Muscle layer of duodenum (tissue), 2 donors: Measurements from ENCODE around the gene PLA2G12B.
"Not testable (repeated sequence)": the region's sequence is repeated elsewhere in the genome, so short reads cannot be mapped to it uniquely, and the experiment has no call there.

Source experiments
- H3K27ac ChIP-seq: one replicate; pipeline ENCODE4 v1.7.0; 2013; ENCODE audit warnings: mild to moderate bottlenecking, low read length
- H3K27me3 ChIP-seq: one replicate; pipeline ENCODE4 v1.7.0; 2013; ENCODE audit warnings: low read depth, mild to moderate bottlenecking, control low read depth, low read length
- H3K36me3 ChIP-seq, 2 donors: one replicate each; pipeline ENCODE4 v1.7.0; 2013; ENCODE audit warnings: low read length in 2 of 2, control low read depth in 1 of 2, mild to moderate bottlenecking in 1 of 2; ENCODE audit not compliant: insufficient read depth in 2 of 2, control insufficient read depth in 1 of 2
- H3K4me1 ChIP-seq, 2 donors: one replicate each; pipeline ENCODE4 v1.7.0; 2013; ENCODE audit warnings: low read length in 2 of 2, mild to moderate bottlenecking in 2 of 2, control low read depth in 1 of 2, moderate library complexity in 1 of 2; ENCODE audit not compliant: insufficient read depth in 2 of 2, control insufficient read depth in 1 of 2
- H3K4me3 ChIP-seq, 2 donors: one replicate each; pipeline ENCODE4 v1.7.0; 2013; ENCODE audit warnings: low read length in 2 of 2, low read depth in 1 of 2, mild to moderate bottlenecking in 1 of 2
- H3K9me3 ChIP-seq, 2 donors: one replicate each; pipeline ENCODE4 v1.7.0; 2013; ENCODE audit warnings: low read length in 2 of 2, control low read depth in 1 of 2, mild to moderate bottlenecking in 1 of 2; ENCODE audit not compliant: control insufficient read depth in 1 of 2
- donor health status: healthy.

PLA2G12B gene, protein sequence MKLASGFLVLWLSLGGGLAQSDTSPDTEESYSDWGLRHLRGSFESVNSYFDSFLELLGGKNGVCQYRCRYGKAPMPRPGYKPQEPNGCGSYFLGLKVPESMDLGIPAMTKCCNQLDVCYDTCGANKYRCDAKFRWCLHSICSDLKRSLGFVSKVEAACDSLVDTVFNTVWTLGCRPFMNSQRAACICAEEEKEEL

DNA sequence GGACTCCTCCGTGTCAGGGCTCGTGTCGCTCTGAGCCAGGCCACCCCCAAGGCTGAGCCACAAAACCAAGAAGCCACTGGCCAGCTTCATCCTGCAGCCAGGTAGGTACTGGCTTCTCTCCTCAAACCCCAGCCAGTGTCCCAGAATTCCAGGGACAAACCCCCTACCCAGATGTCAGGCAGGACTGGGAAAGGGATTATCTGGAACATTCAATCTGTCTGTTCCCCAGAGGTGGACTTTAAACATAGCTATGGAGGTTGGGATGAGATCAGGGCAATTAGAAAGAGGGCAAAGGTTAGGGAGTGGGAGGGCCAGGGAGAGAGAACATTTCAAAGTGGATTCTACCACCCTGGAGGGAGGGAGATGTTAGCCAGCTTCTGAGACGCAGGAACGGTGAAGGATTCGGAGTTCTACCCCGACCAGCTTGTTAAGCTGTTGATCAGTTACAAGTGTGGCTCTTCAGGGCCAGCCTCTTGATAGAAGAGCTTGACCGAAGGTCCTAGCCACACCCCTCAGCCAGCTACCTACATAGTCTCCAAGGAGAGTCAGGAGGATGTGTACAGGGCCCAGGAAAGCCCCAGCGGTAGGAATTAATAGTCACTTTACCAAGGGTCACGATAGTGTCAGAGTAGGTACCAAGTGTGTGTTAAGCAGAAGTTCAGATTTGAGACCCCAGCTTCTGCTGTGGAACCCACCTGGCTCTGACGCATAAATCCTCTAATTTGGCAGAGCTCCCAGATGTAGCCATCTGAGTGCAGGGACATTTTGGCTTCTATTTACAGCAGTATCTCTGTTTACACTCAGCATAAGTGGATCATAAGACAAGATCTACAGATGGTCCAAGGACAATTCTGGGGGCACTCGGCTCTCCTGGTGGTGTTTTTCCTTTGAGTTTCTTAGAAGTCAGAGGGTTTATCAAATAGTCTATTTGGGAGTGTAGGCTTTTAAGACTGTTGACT is at the start of gene PLA2G12B:
Gene PLA2G12B, minus strand, starts transcription at position 211 of the 959 bp plus-strand sequence. Its CDS starts 121 bp downstream, at position 90.
- H3K27ac ChIP-seq: peak within 1 kb of the TSS; percentile 72

DNA sequence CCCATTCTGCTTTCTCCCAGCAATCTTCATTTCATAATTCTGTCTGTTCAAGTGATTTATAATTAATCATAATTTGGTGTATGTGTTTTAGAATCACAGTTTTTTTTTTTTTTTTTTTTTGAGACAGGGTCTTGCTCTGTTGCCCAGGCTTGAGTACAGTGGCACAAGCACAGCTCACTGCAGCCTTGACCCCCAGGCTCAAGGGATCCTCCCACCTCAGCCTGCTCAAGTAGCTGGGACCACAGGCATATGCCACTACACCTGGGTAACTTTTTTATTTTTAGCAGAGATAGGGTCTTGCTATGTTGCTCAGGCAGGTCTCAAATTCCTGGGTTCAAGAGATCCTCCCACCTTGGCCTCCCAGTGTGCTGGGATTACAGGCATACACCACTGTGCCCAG is 49.2 kb upstream of the PLA2G12B start:
- no peak overlapping the region for H3K4me3 ChIP-seq
- H3K36me3 ChIP-seq: peaks cover 0 to 33% of the 10 kb centered on the region in 2 donors
- H3K9me3 ChIP-seq: no peaks in the 10 kb centered on the region
- no peaks in the 10 kb centered on the region for H3K4me1 ChIP-seq
- H3K27ac ChIP-seq: no peak overlapping the region
- H3K27me3 ChIP-seq: no peaks in the 10 kb centered on the region

More for the DNA sequence above, at the start of gene PLA2G12B:
- H3K4me3 ChIP-seq: peak within 1 kb of the TSS in 1 of 2 donors; percentile 43
- no peaks in the 10 kb centered on the region for H3K27me3 ChIP-seq
- no peaks in the 10 kb centered on the region for H3K4me1 ChIP-seq
- H3K9me3 ChIP-seq: no peaks in the 10 kb centered on the region
- no peaks in the 10 kb centered on the region for H3K36me3 ChIP-seq

DNA sequence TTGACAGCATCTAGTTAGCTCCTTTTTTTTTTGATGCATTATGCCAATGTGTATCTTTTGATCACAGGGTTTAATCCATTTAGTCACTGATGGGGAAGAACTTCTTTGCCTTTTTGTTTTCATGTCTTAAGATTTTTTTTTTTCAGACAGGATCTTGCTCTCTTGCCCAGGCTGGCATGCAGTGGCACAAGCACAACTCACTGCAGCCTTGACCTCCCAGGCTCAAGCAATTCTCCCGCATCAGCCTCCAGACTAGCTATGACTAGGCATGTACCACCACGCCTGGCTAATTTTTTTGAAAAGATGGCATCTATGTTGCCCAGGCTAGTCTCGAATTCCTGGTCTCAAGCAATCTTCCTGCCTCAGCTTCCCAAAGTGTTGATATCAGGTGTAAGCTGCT is 46.4 kb upstream of the PLA2G12B start:
- Histone ChIP-seq H3K27me3 (no peaks in the 10 kb centered on the region), H3K9me3 (no peaks in the 10 kb centered on the region)

DNA sequence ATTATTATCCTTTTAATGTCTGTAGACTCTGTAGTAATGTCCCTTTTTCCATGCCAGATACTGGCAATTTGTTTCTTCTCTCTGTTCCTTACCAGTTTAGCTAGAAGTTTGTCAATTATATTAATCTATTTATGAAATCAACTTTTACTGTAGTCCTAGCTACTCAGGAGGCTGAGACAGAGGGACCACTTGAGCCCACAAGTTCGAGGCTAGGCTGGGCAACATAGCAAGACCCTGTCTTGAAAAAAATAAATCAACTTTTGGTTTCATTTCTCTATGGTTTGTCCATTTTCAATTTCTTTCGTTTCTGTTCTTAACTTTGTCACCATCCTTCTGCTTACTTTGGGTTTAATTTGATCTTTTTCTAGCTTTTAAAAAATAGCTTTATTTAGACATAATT is 42.5 kb upstream of the PLA2G12B start:
- Histone ChIP-seq H3K4me3 (no peak overlapping the region), H3K27ac (no peak overlapping the region), H3K9me3 (no peaks in the 10 kb centered on the region), H3K36me3 (no peaks in the 10 kb centered on the region), H3K27me3 (no peaks in the 10 kb centered on the region), H3K4me1 (no peaks in the 10 kb centered on the region)

More for the DNA sequence above, 46.4 kb upstream of the PLA2G12B start:
- H3K4me3 ChIP-seq: no peak overlapping the region
- no peaks in the 10 kb centered on the region for H3K4me1 ChIP-seq
- H3K36me3 ChIP-seq: peaks cover 0 to 16% of the 10 kb centered on the region in 2 donors
- no peak overlapping the region for H3K27ac ChIP-seq

DNA sequence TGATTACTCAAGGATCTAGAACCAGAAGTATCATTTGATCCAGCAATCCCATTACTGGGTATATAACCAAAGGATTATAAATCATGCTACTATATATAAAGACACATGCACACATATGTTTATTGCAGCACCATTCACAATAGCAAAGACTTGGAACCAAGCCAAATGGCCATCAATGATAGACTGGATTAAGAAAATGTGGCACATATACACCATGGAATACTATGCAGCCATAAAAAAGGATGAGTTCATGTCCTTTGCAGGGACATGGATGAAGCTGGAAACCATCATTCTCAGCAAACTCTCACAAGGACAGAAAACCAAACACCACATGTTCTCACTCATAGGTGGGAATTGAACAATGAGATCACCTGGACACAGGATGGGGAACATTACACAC is 40.9 kb upstream of the PLA2G12B start:
- H3K27ac ChIP-seq, H3K9me3 ChIP-seq, H3K36me3 ChIP-seq, H3K4me3 ChIP-seq, H3K27me3 ChIP-seq, H3K4me1 ChIP-seq: not testable (repeated sequence)

DNA sequence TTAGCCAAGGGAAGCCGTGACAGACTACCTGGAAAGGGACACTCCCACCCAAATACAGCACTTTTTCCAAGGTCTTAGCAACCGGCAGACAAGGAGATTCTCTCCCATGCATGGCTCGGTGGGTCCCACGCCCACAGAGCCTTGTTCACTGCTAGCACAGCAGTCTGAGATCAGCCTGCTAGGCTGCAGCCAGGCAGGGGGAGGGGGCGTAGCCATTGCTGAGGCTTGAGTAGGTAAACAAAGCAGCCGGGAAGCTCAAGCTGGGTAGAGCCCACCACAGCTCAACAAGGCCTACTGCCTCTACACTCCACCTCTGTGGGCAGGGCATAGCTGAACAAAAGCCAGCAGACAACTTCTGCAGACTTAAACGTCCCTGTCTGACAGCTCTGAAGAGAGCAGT is 35.2 kb upstream of the PLA2G12B start:
- H3K4me1 ChIP-seq, H3K9me3 ChIP-seq, H3K36me3 ChIP-seq, H3K27ac ChIP-seq, H3K4me3 ChIP-seq, H3K27me3 ChIP-seq: not testable (repeated sequence)

DNA sequence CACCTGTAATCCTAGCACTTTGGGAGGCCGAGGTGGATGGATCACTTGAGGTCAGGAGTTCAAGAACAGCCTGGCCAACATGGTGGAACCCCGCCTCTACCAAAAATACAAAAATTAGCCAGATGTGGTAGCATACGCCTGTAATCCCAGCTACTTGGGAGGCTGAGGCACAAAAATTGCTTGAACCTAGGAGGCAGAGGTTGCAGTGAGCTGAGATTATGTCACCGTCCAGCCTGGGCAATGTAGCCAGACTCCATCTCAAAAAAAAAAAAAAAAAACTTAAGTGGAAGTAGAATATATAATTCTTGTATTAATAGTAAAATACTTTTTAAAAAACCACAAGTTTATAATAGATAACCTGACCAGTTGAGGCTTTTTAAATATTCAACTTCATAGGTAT is 30.0 kb upstream of the PLA2G12B start:
- not testable (repeated sequence) for H3K36me3 ChIP-seq, H3K4me1 ChIP-seq, H3K9me3 ChIP-seq, H3K27ac ChIP-seq, H3K27me3 ChIP-seq, H3K4me3 ChIP-seq

DNA sequence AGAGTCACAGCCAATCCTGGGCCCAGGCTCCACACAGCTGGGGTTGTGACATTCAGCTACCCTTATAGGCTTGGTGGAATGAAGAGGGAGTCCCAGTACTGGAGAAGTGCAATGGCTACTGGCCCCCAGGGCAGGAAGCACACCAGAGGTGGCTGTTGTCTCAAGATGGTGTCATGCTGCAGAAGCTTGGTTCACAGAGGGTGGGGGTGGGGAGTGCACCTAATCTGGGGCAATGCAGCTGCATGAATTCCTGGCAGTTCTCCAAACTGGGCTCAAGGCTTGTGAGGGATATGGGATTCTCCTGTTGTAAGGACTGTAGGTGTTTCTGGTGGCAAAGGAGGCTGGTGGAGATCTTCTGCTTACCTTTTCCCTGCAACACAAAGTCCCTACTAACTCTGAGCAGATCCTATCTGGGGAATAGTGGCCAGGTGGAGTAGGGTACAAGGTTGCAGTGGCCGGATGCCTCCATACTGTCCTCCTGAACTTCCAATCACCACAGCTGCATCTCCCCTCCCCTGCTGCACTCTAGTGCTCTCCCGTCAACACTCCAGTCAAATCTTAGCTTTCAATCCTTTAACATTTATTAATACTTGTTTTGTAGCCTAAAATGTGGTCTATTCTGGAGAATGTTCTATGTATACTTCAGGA is 27.4 kb upstream of the PLA2G12B start:
- Histone ChIP-seq H3K27ac (no peak overlapping the region), H3K36me3 (no peaks in the 10 kb centered on the region), H3K4me3 (no peak overlapping the region), H3K4me1 (no peaks in the 10 kb centered on the region), H3K9me3 (peaks cover 6 to 14% of the 10 kb centered on the region in 2 donors), H3K27me3 (no peaks in the 10 kb centered on the region)

DNA sequence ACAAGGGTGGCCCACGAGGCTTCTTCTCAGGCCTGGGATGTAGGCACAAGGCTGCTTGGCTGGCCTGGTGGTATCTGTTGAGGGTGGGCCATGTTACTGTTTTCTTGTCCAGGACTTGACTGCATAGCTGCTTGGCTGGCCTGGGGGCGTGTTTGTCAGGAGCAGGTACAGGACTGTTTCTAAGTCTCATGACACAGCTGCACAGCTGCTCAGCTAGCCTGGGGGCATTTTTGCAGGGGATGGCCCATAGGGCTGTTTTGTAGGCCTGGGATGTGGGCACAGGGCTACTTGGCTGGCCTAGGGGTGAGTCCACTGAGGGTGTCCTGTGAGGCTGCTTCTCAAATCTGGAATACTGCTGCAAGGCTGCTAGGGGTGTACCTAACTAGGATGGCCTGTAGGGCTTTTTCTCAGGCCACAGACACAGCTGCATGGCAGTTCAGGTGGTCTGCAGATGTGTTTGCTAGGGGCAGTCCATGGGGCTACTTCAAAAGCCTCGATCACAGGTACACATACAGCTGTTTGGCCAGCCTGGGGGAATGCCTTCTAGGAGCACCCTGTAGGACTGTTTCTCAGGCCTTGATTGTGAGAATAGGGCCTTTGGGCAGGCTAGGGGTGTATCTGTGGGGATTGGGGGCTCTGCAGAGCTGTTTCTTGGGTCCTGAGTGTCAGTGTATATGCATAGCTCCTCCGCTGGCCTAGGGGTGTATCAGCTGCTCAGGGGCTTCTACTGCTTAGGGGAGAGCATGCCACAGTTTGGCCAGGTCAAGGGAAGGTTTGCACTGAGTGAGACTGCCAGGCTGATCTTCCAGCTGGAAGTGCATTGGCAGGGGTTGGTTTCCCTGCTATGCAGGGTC is 26.6 kb upstream of the PLA2G12B start:
- Histone ChIP-seq H3K9me3 (peaks cover 6 to 14% of the 10 kb centered on the region in 2 donors), H3K4me3 (no peak overlapping the region), H3K36me3 (no peaks in the 10 kb centered on the region), H3K27me3 (no peaks in the 10 kb centered on the region), H3K4me1 (no peaks in the 10 kb centered on the region), H3K27ac (no peak overlapping the region)

DNA sequence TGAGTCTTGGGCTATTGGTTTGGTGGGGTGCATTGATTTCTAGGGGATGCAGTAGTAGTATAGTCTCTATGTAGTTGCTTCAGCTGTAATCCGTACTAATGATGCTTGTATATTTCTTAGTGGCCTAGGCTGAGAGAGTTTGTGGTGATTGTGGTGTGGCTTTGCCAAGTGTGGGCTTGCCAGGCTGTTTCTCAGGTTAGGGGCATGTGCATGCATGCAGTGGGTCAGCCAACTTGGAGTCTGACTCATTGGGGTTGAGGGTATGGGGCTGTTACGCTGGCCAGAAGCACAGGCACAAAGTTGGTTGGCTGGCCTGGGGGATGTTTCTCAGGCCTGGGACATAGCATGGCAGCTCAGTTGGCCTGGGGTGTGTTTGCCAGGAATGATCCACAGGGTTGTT is 25.7 kb upstream of the PLA2G12B start:
- H3K9me3 ChIP-seq: peaks cover 6 to 21% of the 10 kb centered on the region in 2 donors
- H3K27ac ChIP-seq: no peak overlapping the region
- no peak overlapping the region for H3K4me3 ChIP-seq
- no peaks in the 10 kb centered on the region for H3K4me1 ChIP-seq
- H3K27me3 ChIP-seq: no peaks in the 10 kb centered on the region
- H3K36me3 ChIP-seq: no peaks in the 10 kb centered on the region

DNA sequence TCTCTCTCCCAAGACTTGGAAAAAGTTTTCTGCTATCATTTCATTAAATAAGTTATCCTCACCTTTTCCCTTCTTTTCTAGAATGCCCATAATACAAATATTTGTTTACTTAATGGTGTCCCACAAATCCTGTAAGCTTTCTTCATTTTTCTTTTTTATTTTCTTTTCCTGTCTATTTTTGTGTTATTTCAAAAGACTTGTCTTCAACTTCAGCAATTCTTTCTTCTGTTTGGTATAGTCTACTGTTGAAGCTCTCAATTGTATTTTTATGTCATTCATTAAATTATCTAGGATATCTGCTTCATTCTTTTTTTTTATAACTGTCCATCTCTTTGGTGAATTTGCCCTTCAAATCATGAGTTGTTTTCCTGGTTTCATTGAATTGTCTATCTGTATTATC is 25.1 kb upstream of the PLA2G12B start:
- H3K27ac ChIP-seq: no peak overlapping the region
- H3K9me3 ChIP-seq: peaks cover 6 to 23% of the 10 kb centered on the region in 2 donors
- H3K36me3 ChIP-seq: no peaks in the 10 kb centered on the region
- no peaks in the 10 kb centered on the region for H3K27me3 ChIP-seq
- no peaks in the 10 kb centered on the region for H3K4me1 ChIP-seq
- no peak overlapping the region for H3K4me3 ChIP-seq
